ENCODE results near the gene AQP2. TPM values are rescaled to one million over a fixed set of nuclear protein-coding genes. Genes with fewer than 3 reads are reported as not detected.
"Not testable (repeated sequence)": the region's sequence is repeated elsewhere in the genome, so short reads cannot be mapped to it uniquely, and the experiment has no call there.

The AQP2 gene
- total RNA-seq, 2 donors from 2014 or later = 3.0 TPM; not detected in 1

DNA sequence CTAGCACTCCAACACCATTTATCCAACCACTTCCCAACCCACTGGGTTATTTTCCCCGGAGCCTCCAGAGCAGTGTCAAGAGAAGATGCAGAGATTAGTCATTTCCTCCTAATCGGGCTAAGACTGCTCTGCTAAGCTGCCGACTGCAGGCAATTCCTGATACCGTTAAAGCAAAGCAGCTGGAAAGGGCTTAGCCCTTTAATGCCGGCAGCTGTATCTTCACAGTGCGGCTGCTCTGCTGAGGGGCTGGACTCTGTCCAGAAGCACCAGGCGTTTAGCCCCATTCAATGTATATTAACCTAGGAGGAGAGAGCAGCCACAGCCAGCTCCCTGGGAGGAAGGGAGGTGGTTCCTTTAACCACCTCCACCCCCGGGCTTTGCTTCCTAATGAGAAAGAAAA is 33.4 kb downstream of the AQP2 start:
- TF ChIP-seq, protein P1, sequence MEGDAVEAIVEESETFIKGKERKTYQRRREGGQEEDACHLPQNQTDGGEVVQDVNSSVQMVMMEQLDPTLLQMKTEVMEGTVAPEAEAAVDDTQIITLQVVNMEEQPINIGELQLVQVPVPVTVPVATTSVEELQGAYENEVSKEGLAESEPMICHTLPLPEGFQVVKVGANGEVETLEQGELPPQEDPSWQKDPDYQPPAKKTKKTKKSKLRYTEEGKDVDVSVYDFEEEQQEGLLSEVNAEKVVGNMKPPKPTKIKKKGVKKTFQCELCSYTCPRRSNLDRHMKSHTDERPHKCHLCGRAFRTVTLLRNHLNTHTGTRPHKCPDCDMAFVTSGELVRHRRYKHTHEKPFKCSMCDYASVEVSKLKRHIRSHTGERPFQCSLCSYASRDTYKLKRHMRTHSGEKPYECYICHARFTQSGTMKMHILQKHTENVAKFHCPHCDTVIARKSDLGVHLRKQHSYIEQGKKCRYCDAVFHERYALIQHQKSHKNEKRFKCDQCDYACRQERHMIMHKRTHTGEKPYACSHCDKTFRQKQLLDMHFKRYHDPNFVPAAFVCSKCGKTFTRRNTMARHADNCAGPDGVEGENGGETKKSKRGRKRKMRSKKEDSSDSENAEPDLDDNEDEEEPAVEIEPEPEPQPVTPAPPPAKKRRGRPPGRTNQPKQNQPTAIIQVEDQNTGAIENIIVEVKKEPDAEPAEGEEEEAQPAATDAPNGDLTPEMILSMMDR (IDR thresholded peaks at IDR 0.05) = no peak
- no peaks in the 10 kb centered on the region for H3K36me3 ChIP-seq
- H3K4me1 ChIP-seq (ENCODE audit: control insufficient read depth in 1 of 2, low read depth in 2 of 2) = peaks cover 3 to 11% of the 10 kb centered on the region in 2 donors
- no peak overlapping the region for H3K27ac ChIP-seq
- peak; percentile 24 for ATAC-seq (ENCODE audit: insufficient number of reproducible peaks, low FRiP score, low read depth)
- H3K4me3 ChIP-seq = no peak overlapping the region
- H3K27me3 ChIP-seq (replicated peaks; ENCODE audit: insufficient read depth) = no peaks in the 10 kb centered on the region
- DNase-seq (ENCODE audit: low spot score) = no peak
- no peaks in the 10 kb centered on the region for H3K9me3 ChIP-seq

- TF ChIP-seq, protein P1 (IDR thresholded peaks at IDR 0.05) = no peak
- Histone ChIP-seq H3K27ac (no peak overlapping the region), H3K4me3 (no peak overlapping the region), H3K9me3 (no peaks in the 10 kb centered on the region), H3K27me3 (replicated peaks; ENCODE audit: insufficient read depth) (no peaks in the 10 kb centered on the region), H3K4me1 (ENCODE audit: control insufficient read depth in 1 of 2, low read depth in 2 of 2) (peaks cover 3 to 11% of the 10 kb centered on the region in 2 donors), H3K36me3 (no peaks in the 10 kb centered on the region)
- DNase-seq (ENCODE audit: low spot score) (no peak), ATAC-seq (ENCODE audit: insufficient number of reproducible peaks, low FRiP score, low read depth) (no peak)
Observed at GRCh38 chr12:49984476-49985359, 34.2 kb downstream of the AQP2 start.

DNA sequence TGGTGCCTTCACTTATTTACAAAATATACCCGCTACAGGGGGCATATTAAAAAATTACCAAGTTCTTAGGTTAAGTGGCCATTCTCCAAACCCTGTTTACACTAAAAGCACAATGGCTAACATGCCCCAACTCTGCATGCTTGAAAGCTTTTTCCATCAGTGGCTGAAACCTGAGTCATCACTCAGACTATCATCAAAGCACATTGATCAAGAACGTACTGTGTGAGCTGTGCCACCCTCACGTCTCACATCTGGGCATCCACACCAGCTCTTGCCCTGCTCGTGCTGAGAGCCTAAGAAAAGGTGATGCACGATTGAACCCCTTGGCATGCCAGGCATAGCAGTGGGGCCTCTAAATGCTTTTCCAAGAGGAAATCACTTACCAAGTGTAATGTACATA is 35.4 kb downstream of the AQP2 start:
- no peak overlapping the region for H3K27ac ChIP-seq
- no peaks in the 10 kb centered on the region for H3K9me3 ChIP-seq
- no peaks in the 10 kb centered on the region for H3K36me3 ChIP-seq
- DNase-seq (ENCODE audit: low spot score) = no peak
- ATAC-seq (ENCODE audit: insufficient number of reproducible peaks, low FRiP score, low read depth) = no peak
- H3K4me3 ChIP-seq = no peak overlapping the region
- TF ChIP-seq, protein P1 (IDR thresholded peaks at IDR 0.05) = no peak
- peaks cover 3 to 11% of the 10 kb centered on the region in 2 donors for H3K4me1 ChIP-seq (ENCODE audit: control insufficient read depth in 1 of 2, low read depth in 2 of 2)
- H3K27me3 ChIP-seq (replicated peaks; ENCODE audit: insufficient read depth) = no peaks in the 10 kb centered on the region

GRCh38 chr12:49986476-49986875 is 35.9 kb downstream of the AQP2 start:
- H3K36me3 ChIP-seq; DNase-seq (ENCODE audit: low spot score); H3K9me3 ChIP-seq; ATAC-seq (ENCODE audit: insufficient number of reproducible peaks, low FRiP score, low read depth); H3K27me3 ChIP-seq (replicated peaks; ENCODE audit: insufficient read depth); H3K27ac ChIP-seq; H3K4me3 ChIP-seq: not testable (repeated sequence)
- H3K4me1 ChIP-seq (ENCODE audit: control insufficient read depth in 1 of 2, low read depth in 2 of 2) = peaks cover 3 to 11% of the 10 kb centered on the region in 2 donors

DNA sequence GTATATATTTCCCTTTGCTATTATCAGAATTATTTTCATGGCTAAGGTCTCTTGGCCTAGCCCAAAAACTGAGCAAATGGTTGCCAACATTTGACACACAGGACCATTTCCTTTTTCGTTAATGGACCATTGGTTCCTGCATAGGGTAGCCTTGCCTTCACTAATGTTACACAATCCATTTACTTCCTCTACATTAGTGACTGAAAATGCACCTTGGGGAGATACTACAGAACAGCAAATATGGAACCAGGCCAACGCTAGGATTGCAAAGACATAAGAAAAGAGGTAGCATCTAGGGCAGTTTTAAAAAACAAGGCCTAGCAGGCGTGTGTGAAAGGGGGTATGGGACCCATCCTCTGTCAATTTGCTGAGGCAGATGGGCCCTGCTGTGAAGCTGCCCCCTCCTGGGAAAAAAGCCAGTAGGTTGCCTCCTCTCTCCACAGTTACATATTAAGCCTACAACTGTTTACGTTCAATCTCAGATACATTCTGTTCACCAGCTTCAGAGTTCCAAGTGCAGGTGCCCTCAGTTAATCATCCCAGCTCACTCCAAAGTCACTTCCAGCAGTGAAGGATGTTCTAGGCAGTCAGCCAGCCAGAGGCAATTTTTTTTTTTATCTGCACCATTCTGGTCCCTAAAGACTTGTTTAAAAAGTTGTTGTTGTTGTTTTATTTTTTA is 37.2 kb downstream of the AQP2 start:
- Histone ChIP-seq H3K27me3 (replicated peaks; ENCODE audit: insufficient read depth) (no peaks in the 10 kb centered on the region), H3K27ac (no peak overlapping the region), H3K9me3 (no peaks in the 10 kb centered on the region), H3K4me1 (ENCODE audit: control insufficient read depth in 1 of 2, low read depth in 2 of 2) (peaks cover 3 to 11% of the 10 kb centered on the region in 2 donors), H3K36me3 (no peaks in the 10 kb centered on the region), H3K4me3 (no peak overlapping the region)
- ATAC-seq (ENCODE audit: insufficient number of reproducible peaks, low FRiP score, low read depth) (no peak), DNase-seq (ENCODE audit: low spot score) (no peak)
- TF ChIP-seq, protein P1 (IDR thresholded peaks at IDR 0.05) = no peak

DNA sequence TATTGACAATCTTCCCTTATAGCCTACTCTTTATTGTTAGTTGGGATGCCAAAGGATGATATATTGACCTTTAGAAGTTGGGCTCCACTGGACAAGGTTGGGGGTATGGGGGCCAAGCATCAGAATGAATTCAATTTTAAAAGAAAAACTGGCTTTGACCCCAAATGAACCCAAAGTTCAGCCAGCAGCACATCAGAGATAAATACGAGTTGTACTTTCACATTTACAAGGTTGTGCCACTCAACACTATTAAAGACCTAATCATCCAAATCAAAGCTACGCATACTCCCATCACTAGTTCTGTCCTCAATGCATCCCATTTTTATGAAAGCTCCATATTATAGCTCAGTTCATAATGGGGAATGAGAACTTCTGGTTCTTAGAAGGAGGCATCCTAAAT is 38.9 kb downstream of the AQP2 start:
- DNase-seq (ENCODE audit: low spot score); H3K9me3 ChIP-seq; H3K27me3 ChIP-seq (replicated peaks; ENCODE audit: insufficient read depth); H3K4me1 ChIP-seq (ENCODE audit: control insufficient read depth in 1 of 2, low read depth in 2 of 2); H3K27ac ChIP-seq; ATAC-seq (ENCODE audit: insufficient number of reproducible peaks, low FRiP score, low read depth); H3K4me3 ChIP-seq; H3K36me3 ChIP-seq: not testable (repeated sequence)
